GM21515 (cell line): ENCODE measurements around the gene MYOM1.
"Not testable (repeated sequence)": the region's sequence is repeated elsewhere in the genome, so short reads cannot be mapped to it uniquely, and the experiment has no call there.

ENCODE experiments used
- ATAC-seq: cut with Tn5 transposase; IDR thresholded peaks from one replicate; pipeline ENCODE4 v1.9.1; 2021; ENCODE audit not compliant: unreplicated experiment

MYOM1 gene

DNA sequence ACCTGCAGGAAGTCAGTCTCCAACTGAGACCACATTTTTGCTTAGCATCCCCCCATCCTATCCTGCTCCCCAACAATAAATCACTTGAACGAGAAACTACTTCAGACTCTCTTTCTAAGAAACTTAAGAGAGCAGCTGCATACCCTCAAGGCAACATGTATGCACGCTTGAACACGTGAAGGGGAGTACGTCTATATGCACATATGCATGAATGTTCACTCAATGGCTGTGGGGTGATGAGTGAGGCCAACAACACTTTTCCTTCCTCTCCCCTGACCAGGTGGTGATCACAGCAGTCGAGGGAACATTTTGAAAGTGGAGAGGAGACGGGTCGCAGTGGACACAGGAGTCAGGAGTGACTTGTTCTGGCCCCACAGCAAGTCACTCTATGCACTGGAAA, 127.0 kb downstream of the MYOM1 start:
- ATAC-seq = no peak

DNA sequence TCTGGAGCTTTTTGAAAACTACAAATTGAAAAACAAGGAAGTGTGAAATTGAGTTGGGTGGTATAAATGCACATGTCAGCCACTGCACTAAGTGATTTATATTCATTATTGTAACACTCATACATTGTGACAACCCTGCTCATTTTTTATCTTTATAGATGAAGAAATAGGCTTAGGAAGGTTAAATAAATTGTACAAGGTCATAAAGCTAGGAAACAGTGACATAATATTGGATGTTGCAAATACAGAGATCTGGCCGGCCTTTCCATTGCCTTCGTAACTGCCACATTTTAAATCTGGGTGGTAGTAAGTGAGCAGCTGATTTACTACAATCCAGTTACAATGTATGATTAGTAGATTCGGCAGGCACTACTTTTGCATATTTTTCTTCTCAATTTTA, 130.2 kb downstream of the MYOM1 start:
- ATAC-seq = no peak

DNA sequence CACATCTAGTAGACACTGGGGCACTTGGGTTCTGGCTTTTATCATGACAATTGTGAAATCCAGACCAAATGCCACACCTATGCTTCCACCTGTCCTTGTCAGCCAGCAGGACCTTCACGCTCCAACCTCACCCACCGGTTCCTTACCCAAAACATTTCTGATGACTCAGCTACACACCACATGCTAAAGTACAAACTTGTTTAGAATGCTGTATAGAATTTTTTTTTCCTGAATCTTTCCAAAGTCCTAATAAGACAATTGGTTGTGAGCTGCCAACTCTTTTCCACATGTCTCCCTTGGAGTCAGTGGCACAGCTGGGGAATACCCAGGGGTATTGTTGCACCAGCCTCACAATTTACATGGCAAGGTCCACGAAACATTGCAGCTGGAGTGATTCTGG, 131.3 kb downstream of the MYOM1 start:
- ATAC-seq = no peak

DNA sequence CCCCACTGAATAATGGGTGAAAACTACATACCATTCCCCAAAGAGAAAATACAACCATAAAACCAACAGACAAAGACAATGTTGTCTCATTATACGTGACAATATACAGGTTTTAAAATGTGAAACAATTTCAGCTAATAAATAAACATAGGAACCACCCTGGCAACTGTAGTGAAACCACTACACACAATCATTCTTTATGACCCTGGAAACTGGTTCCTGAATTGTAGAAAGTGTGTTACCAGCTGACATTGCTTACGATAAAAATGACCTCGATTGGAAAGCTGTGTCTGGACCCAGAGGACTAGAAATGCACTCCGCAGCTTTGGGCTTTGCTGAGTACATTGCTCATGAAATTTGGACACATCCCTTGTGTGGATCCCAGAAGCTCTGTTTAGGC, 132.9 kb downstream of the MYOM1 start:
- no peak for ATAC-seq

- ATAC-seq = no peak
These were observed 134.2 kb downstream of the MYOM1 start for GRCh38 chr18:3085612-3086011.

DNA sequence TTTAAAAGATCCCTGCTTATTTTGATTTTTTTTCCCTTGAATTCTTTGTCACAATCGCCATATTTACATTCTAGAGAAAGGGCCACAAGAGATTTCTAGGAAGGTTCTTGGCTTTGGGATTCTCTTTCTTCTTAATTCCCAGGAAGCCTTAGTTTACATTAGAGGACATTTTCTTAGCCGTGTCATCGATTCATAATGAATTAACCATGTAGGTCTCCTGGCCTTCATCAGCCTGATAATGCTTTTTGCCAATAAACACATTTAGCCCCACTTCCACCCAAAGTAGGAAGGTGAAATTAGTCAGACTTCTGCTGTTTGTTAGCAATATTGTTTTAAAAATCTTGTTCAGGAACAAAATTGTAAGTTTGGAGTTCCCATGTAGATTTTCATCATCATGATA, 135.6 kb downstream of the MYOM1 start:
- no peak for ATAC-seq

DNA sequence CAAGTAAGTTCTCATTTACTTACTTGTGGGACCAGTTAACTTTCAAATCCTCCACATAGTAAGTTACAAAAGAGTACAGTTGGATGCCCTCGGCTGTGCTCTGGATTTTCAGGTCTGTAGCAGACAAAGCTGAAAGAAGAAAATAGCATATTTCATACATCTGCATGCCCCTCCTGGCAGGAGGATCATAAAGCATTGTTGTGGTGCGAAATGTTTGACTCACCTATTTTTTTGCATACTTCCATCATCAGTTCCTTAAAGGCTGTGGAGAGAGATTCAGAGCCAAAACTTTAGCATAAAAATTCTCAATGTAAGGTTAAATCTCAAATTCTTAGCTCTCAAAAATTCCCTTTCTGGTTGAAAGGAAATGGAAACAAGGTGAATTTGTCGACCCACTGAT, 136.0 kb downstream of the MYOM1 start:
- no peak for ATAC-seq

- ATAC-seq = no peak
These were observed 138.2 kb downstream of the MYOM1 start for GRCh38 chr18:3081584-3081991.

- no peak for ATAC-seq
These were observed 140.1 kb downstream of the MYOM1 start for GRCh38 chr18:3079653-3080052.

- ATAC-seq = no peak
These were observed 144.3 kb downstream of the MYOM1 start for GRCh38 chr18:3075491-3075890.

- ATAC-seq = no peak
These were observed 145.7 kb downstream of the MYOM1 start for GRCh38 chr18:3074087-3074486.

GRCh38 chr18:3073353-3073752, 146.4 kb downstream of the MYOM1 start:
- not testable (repeated sequence) for ATAC-seq

- ATAC-seq = no peak
These were observed 148.1 kb downstream of the MYOM1 start for GRCh38 chr18:3071676-3072075.

GRCh38 chr18:3069671-3070433, 149.9 kb downstream of the MYOM1 start:
- no peak for ATAC-seq

GRCh38 chr18:3067722-3068121, 152.0 kb downstream of the MYOM1 start:
- ATAC-seq = no peak

DNA sequence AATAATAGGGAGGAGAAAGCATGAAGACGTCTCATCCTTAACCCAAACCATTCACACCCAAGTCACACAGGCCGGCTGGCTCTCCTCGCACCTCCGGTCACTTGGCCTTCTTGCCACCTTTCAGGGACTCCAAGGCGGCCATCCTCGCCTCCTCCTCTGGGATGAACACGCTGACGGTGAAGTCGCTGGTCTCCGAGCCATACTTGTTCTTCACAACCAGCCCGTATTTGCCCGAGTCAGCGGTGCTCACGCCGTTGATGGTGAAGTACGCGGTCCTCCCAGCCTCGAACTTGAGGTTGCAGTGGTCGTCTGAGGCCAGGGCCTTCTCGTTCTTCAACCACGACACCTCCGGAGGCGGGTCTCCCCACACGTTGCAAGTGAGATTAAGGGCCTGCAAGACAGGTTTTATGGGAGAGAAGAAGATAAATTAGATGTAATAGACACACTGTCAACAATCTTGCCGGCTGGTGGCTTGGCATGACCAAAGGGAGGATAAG, 152.6 kb downstream of the MYOM1 start:
- ATAC-seq = no peak

DNA sequence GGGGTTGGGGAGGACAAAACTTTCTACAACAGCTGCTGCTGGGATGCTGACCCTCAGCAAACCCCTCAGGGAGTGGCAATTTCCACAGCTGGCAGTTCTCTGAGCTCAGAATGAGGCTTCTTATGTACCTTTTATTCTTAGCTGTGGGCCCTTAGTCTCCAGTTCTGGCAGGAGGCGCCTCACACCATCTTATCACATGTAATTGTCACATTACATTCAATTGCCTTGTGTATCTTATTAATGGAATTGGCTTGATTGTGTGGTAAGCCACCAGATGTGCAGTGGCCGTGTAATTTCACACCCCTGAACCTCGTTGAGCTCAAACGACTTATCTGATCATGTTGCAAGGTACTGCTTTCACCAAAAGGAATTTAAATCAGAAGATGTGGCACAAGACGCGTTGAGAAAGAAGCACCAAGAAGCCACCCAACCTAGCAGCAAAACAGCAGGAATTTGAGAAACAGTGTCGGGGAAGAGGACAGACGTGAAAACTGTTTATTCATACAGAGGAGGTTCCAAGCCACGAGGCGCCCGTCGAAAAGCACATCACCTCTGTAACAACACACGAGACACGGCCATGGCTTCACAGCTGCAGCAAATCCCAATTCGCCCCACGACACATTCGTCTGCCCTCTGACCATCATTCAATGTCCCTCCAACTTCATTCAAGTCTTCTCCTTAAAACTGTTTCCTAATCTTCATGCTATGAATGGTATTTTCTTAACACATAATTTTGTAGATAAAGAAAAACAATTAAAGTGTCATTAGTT, 153.2 kb downstream of the MYOM1 start:
- ATAC-seq = no peak

- ATAC-seq = not testable (repeated sequence)
These were observed 156.0 kb downstream of the MYOM1 start for GRCh38 chr18:3063766-3064165.

GRCh38 chr18:3062798-3063680, 156.7 kb downstream of the MYOM1 start:
- ATAC-seq = no peak

GRCh38 chr18:3061581-3062312, 158.0 kb downstream of the MYOM1 start:
- no peak for ATAC-seq
